H1 (cell line): ENCODE results near the gene LAMP1. TPM values are rescaled to one million over a fixed set of nuclear protein-coding genes. Genes with fewer than 3 reads are reported as not detected.
A peak's percentile ranks its signal among the peaks of the same experiment; 100 is the strongest.

Experiments
- CTCF ChIA-PET: fragments of 300-600 bp; sonication (Branson Sonifier 250); formaldehyde crosslinking; loops from one replicate; lab custom pipeline; 2021; ENCODE audit not compliant: partially characterized antibody; lab: Charles Lee
- POLR2A ChIA-PET: fragments of 300-600 bp; sonication (Branson Sonifier 250); formaldehyde crosslinking; loops from one replicate; lab custom pipeline; 2021; ENCODE audit warnings: inconsistent platforms; ENCODE audit not compliant: partially characterized antibody; lab: Charles Lee
- DNase-seq, 2 experiments: peaks; one replicate each; pipeline versions ENCODE4 v3.0.0 to v3.0.0-alpha.2; 2010 to 2022; ENCODE audit warnings: low spot score in 2 of 2, low read depth in 1 of 2, mixed read lengths in 1 of 2
- FAIRE-seq: peaks from 2 replicates; lab custom pipeline; 2011; peaks lifted over from hg19 to GRCh38; lab: Jason Lieb, UNC
- H2AFZ ChIP-seq: 2 replicates; pipeline ENCODE4 v1.8.1; 2012; ENCODE audit warnings: low read length, inconsistent platforms
- H2AK5ac ChIP-seq: 2 replicates; pipeline ENCODE4 v1.6.1; 2013; ENCODE audit warnings: low read depth, low read length
- H2BK120ac ChIP-seq: replicated peaks from 2 replicates; pipeline ENCODE3; 2013; ENCODE audit warnings: low read depth, low read length, inconsistent platforms
- H2BK12ac ChIP-seq: 2 replicates; pipeline ENCODE4 v1.6.1; 2013; ENCODE audit warnings: low read depth, low read length
- H2BK15ac ChIP-seq: 2 replicates; pipeline ENCODE4 v1.6.1; 2013; ENCODE audit warnings: low read length
- H2BK20ac ChIP-seq: 2 replicates; pipeline ENCODE4 v1.6.1; 2013; ENCODE audit warnings: low read length
- H2BK5ac ChIP-seq: 2 replicates; pipeline ENCODE4 v1.6.1; 2013; ENCODE audit warnings: low read depth, low read length
- H3K14ac ChIP-seq: 2 replicates; pipeline ENCODE4 v1.6.1; 2013; ENCODE audit warnings: inconsistent platforms; ENCODE audit not compliant: insufficient read length
- H3K18ac ChIP-seq: 2 replicates; pipeline ENCODE4 v1.6.1; 2013; ENCODE audit warnings: low read length; ENCODE audit errors: extremely low read depth
- H3K23ac ChIP-seq: 2 replicates; pipeline ENCODE4 v1.6.1; 2013; ENCODE audit warnings: inconsistent platforms; ENCODE audit not compliant: insufficient read length
- H3K23me2 ChIP-seq: 2 replicates; pipeline ENCODE4 v1.6.1; 2013; ENCODE audit warnings: low read depth, low read length
- H3K27ac ChIP-seq: 2 replicates; pipeline ENCODE4 v1.6.1; 2011; ENCODE audit warnings: low read depth, low read length, inconsistent platforms
- H3K27me3 ChIP-seq, 4 experiments: replicated peaks in 1 of 4; 1 replicate in 1 of 4; 2 replicates in 3 of 4; pipeline versions ENCODE4 v1.6.1 to v1.8.1; 2011 to 2013; ENCODE audit warnings: low read length in 3 of 4, mild to moderate bottlenecking in 3 of 4, inconsistent platforms in 2 of 4, mixed read lengths in 2 of 4, moderate library complexity in 1 of 4; ENCODE audit not compliant: control insufficient read depth in 3 of 4, insufficient read depth in 3 of 4; ENCODE audit errors: extremely low read depth in 1 of 4
- H3K36me3 ChIP-seq, 4 experiments: 2 replicates each; pipeline versions ENCODE4 v1.6.1 to v1.8.1; 2011 to 2013; ENCODE audit warnings: mild to moderate bottlenecking in 4 of 4, low read length in 3 of 4, moderate library complexity in 2 of 4, control low read depth in 1 of 4, inconsistent platforms in 1 of 4; ENCODE audit not compliant: insufficient read depth in 4 of 4, control insufficient read depth in 2 of 4
- H3K4ac ChIP-seq: replicated peaks from 2 replicates; pipeline ENCODE3; 2013; ENCODE audit warnings: low read length, low read depth, mixed read lengths, inconsistent platforms; ENCODE audit not compliant: insufficient read length
- H3K4me1 ChIP-seq, 4 experiments: replicated peaks in 1 of 4; 1 replicate in 1 of 4; 2 replicates in 3 of 4; pipeline versions ENCODE4 v1.6.1 to v1.8.1; 2011 to 2013; ENCODE audit warnings: low read length in 3 of 4, inconsistent platforms in 2 of 4, mixed read lengths in 1 of 4; ENCODE audit not compliant: insufficient read depth in 4 of 4, control insufficient read depth in 3 of 4
- H3K4me2 ChIP-seq, 2 experiments: 2 replicates each; pipeline versions ENCODE4 v1.6.1 to v1.8.1; 2011 to 2013; ENCODE audit warnings: low read depth in 2 of 2, low read length in 2 of 2, control low read depth in 1 of 2, inconsistent platforms in 1 of 2, mild to moderate bottlenecking in 1 of 2; ENCODE audit not compliant: insufficient read depth in 1 of 2
- H3K4me3 ChIP-seq, 4 experiments: fragments of 200-600, 300-600 bp in 1 of 4; sonication (generic), shearing (Covaris generic), sonication (Bioruptor Twin) in 1 of 4; 2 replicates each; pipeline versions ENCODE4 v1.5.1 to v1.8.1; 2011 to 2016; ENCODE audit warnings: low read length in 4 of 4, low read depth in 3 of 4, control low read depth in 2 of 4, inconsistent platforms in 2 of 4, mild to moderate bottlenecking in 2 of 4, mixed read lengths in 1 of 4, moderate library complexity in 1 of 4; ENCODE audit not compliant: insufficient read depth in 2 of 4; ENCODE audit errors: extremely low read depth in 1 of 4
- H3K56ac ChIP-seq: replicated peaks from 2 replicates; pipeline ENCODE3; 2013; ENCODE audit warnings: low read depth, mild to moderate bottlenecking, mixed read lengths, low read length, inconsistent platforms; ENCODE audit not compliant: insufficient read length
- H3K79me1 ChIP-seq: 2 replicates; pipeline ENCODE4 v1.6.1; 2013; ENCODE audit warnings: low read depth, low read length, control low read depth
- H3K79me2 ChIP-seq, 2 experiments: 2 replicates each; pipeline versions ENCODE4 v1.6.1 to v1.8.1; 2012 to 2013; ENCODE audit warnings: low read length in 2 of 2, mild to moderate bottlenecking in 2 of 2, inconsistent platforms in 1 of 2; ENCODE audit not compliant: insufficient read depth in 2 of 2, control insufficient read depth in 1 of 2
- H3K9ac ChIP-seq, 4 experiments: replicated peaks in 1 of 4; 1 replicate in 1 of 4; 2 replicates in 3 of 4; pipeline versions ENCODE4 v1.6.1 to v1.8.1; 2011 to 2013; ENCODE audit warnings: low read depth in 3 of 4, low read length in 3 of 4, control low read depth in 2 of 4, mild to moderate bottlenecking in 2 of 4, moderate library complexity in 2 of 4, inconsistent platforms in 1 of 4; ENCODE audit errors: extremely low read depth in 1 of 4
- H3K9me3 ChIP-seq, 2 experiments: 2 replicates each; pipeline versions ENCODE4 v1.6.1 to v1.8.1; 2012 to 2013; ENCODE audit warnings: mild to moderate bottlenecking in 2 of 2, moderate library complexity in 2 of 2, control low read depth in 1 of 2, inconsistent platforms in 1 of 2, low read depth in 1 of 2, low read length in 1 of 2, mixed read lengths in 1 of 2; ENCODE audit not compliant: insufficient read depth in 2 of 2
- H4K20me1 ChIP-seq, 2 experiments: replicated peaks in 1 of 2; 2 replicates each; pipeline versions ENCODE3 to v1.8.1; 2011 to 2013; ENCODE audit warnings: inconsistent platforms in 2 of 2, low read length in 2 of 2, mild to moderate bottlenecking in 1 of 2; ENCODE audit not compliant: insufficient read depth in 2 of 2, control insufficient read depth in 1 of 2
- H4K5ac ChIP-seq: 2 replicates; pipeline ENCODE4 v1.6.1; 2013; ENCODE audit warnings: low read length, low read depth, mixed read lengths, inconsistent platforms; ENCODE audit not compliant: insufficient read length
- H4K8ac ChIP-seq: 2 replicates; pipeline ENCODE4 v1.8.0; 2013; ENCODE audit warnings: mild to moderate bottlenecking, moderate library complexity, low read length, inconsistent platforms; ENCODE audit not compliant: insufficient read depth; ENCODE audit errors: extremely low read depth
- H4K91ac ChIP-seq: replicated peaks from 2 replicates; pipeline ENCODE3; 2013; ENCODE audit warnings: low read length, mixed read lengths, inconsistent platforms; ENCODE audit not compliant: insufficient read length
- EGR1 ChIP-seq: IDR thresholded peaks from 2 replicates; pipeline ENCODE4 v1.6.1; 2011; ENCODE audit warnings: low read depth, low read length, borderline replicate concordance
- JUN ChIP-seq: IDR thresholded peaks from 2 replicates; pipeline ENCODE4 v1.6.1; 2011; ENCODE audit warnings: low read depth, mild to moderate bottlenecking, improper control_type of control experiment, low read length
- MAX ChIP-seq: IDR thresholded peaks from 2 replicates; pipeline ENCODE4 v1.6.1; 2012; ENCODE audit warnings: inconsistent platforms
- USF2 ChIP-seq: IDR thresholded peaks from 2 replicates; pipeline ENCODE4 v1.6.1; 2011; ENCODE audit warnings: low read length, improper control_type of control experiment
- WGBS, 2 experiments: shearing (Covaris generic) in 1 of 2; methylation state at CpG; one replicate each; pipeline versions ENCODE4 v1.1.6 to v1.1.7; 2013 to 2015; ENCODE audit warnings: low lambda C conversion rate in 2 of 2, mixed read lengths in 2 of 2, inconsistent platforms in 1 of 2, low coverage in 1 of 2, missing lambda C conversion rate in 1 of 2; ENCODE audit not compliant: insufficient replicate concordance in 2 of 2, insufficient coverage in 1 of 2, insufficient read length in 1 of 2; ENCODE audit errors: extremely low coverage in 1 of 2, missing lambda C conversion rate in 1 of 2; 5-methylcytosine and 5-hydroxymethylcytosine counted together
- polyA plus RNA-seq, 7 experiments: library from polyadenylated mRNA; depleted of rRNA in 3 of 7; stranded (reverse) in 5 of 7; unstranded in 2 of 7; fragments of >200 nt in 5 of 7; fragments of 200-250 nt in 2 of 7; gene quantifications; 1 replicate in 5 of 7; 2 replicates in 1 of 7; 4 replicates in 1 of 7; pipeline versions ENCODE4 v1.2.1 to v1.2.3, GENCODE V29; 2011 to 2013; ENCODE audit warnings: missing spikeins in 2 of 7, mixed read lengths in 2 of 7
- total RNA-seq: library from RNA; stranded (reverse); fragmentation: NEBNext Ultra II Directional; extraction: Animal tissue kit (Norgen Biotek cat#: 25700); gene quantifications from 2 replicates; pipeline ENCODE4 v1.2.1, GENCODE V29; 2021

The LAMP1 gene
- total and polyA plus RNA-seq, 2 of the 8 experiments (the other 6 are each of a cell fraction or from before 2014, with no cell fraction given): 97.6 to 140 TPM

- Histone ChIP-seq H2BK12ac (no peak overlapping the region), H4K20me1 (peaks cover 0 to 1% of the 10 kb centered on the region in 2 experiments), H3K9ac (no peak overlapping the region), H3K27ac (no peak overlapping the region), H3K9me3 (no peaks in the 10 kb centered on the region), H2BK20ac (no peak overlapping the region), H3K56ac (no peak overlapping the region), H3K4me3 (no peak overlapping the region), H3K18ac (no peak overlapping the region), H3K79me1 (no peaks in the 10 kb centered on the region; the same call in 1 of the 2 replicates), H4K5ac (no peak overlapping the region), H4K8ac (peak overlapping the region; percentile 62), H3K4me1 (peaks cover 0 to 5% (median 0%) of the 10 kb centered on the region in 4 experiments; a peak in 1 of 7 replicates), H3K4ac (no peak overlapping the region), H3K27me3 (no peaks in the 10 kb centered on the region), H3K36me3 (peaks cover under 1 to 23% (median 4%) of the 10 kb centered on the region in 4 experiments; a peak in 6 of 8 replicates), H2BK120ac (no peak overlapping the region), H2BK15ac (no peak overlapping the region), H2AFZ (no peak overlapping the region), H3K23ac (no peak overlapping the region), H2BK5ac (no peak overlapping the region), H3K79me2 (no peaks in the 10 kb centered on the region), H3K14ac (no peak overlapping the region), H3K23me2 (no peaks in the 10 kb centered on the region), H2AK5ac (no peak overlapping the region), H4K91ac (no peak overlapping the region), H3K4me2 (no peak overlapping the region)
- peak; percentile 19 to 72 for DNase-seq
- ChIA-PET CTCF (interaction anchor here (0.6 to 1.9 kb wide), 8 partner anchors 9 to 152 kb away, joined by 3 to 10 read pairs (median 5); no protein-coding TSS in a partner anchor), POLR2A (interaction anchor here (0.8 to 3.1 kb wide), 11 partner anchors 9 to 94 kb away, joined by 3 to 34 read pairs (median 4); no protein-coding TSS in a partner anchor)
- TF ChIP-seq EGR1 (peak; percentile 19; the same call in 1 of the 2 replicates), JUN (no peak), MAX (peak; percentile 43; the same call in 1 of the 2 replicates), USF2 (peak; percentile 48)
- FAIRE-seq: no peak
- 68% methylated on average over 17 of the region's 17 CpGs; no CpG with 5 or more reads in 1 of the 2 experiments for WGBS, 2 experiments
Observed at GRCh38 chr13:113337556-113337955, 40.5 kb downstream of the LAMP1 start.
